Keratinocyte (primary cell): ENCODE data around the gene PTPN14.

Experiments
- EZH2 ChIP-seq: IDR thresholded peaks from one replicate; pipeline ENCODE4 v1.6.1; 2012; ENCODE audit warnings: inconsistent platforms, mild to moderate bottlenecking, low read length, moderate library complexity
- TF ChIP-seq, protein P1 (sequence below), 3 experiments: IDR thresholded peaks in 1 of 3; conservative IDR thresholded peaks in 1 of 3; optimal IDR thresholded peaks in 1 of 3; 2 replicates in 2 of 3; 3 replicates in 1 of 3; pipeline versions ENCODE3 to v1.5.1; 2011; ENCODE audit warnings: low read length in 3 of 3, mild to moderate bottlenecking in 3 of 3, moderate library complexity in 2 of 3, control low read depth in 1 of 3, inconsistent platforms in 1 of 3; ENCODE audit not compliant: insufficient read depth in 2 of 3; ENCODE audit errors: extremely low read depth in 1 of 3

DNA sequence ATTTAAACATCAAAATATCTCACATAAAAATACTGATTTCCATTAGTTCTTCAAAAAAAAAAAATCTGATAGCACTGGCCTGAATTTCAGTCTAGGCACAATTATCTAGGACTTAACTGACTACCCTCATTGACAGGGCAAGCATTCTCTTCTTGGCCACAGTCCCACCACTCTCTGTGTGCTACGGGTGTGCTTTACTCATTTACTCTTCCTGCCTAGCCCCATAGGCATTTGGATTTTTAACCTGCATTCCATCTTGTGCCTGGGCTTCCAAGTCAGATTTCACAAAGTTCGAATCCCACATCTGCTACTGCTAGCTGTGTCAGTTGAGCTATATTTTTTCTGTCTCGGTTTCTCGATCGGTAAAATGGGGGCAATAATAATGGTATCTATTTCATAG, 38.0 kb downstream of the PTPN14 start:
- no peak for TF ChIP-seq EZH2
- TF ChIP-seq, protein P1, sequence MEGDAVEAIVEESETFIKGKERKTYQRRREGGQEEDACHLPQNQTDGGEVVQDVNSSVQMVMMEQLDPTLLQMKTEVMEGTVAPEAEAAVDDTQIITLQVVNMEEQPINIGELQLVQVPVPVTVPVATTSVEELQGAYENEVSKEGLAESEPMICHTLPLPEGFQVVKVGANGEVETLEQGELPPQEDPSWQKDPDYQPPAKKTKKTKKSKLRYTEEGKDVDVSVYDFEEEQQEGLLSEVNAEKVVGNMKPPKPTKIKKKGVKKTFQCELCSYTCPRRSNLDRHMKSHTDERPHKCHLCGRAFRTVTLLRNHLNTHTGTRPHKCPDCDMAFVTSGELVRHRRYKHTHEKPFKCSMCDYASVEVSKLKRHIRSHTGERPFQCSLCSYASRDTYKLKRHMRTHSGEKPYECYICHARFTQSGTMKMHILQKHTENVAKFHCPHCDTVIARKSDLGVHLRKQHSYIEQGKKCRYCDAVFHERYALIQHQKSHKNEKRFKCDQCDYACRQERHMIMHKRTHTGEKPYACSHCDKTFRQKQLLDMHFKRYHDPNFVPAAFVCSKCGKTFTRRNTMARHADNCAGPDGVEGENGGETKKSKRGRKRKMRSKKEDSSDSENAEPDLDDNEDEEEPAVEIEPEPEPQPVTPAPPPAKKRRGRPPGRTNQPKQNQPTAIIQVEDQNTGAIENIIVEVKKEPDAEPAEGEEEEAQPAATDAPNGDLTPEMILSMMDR (optimal IDR thresholded peaks at IDR 0.05 in 1 of 3, IDR thresholded peaks at IDR 0.05 in 1 of 3, conservative IDR thresholded peaks at IDR 0.05 in 1 of 3; ENCODE audit: extremely low read depth in 1 of 3, insufficient read depth in 2 of 3, low read length in 3 of 3) = no peak
